SK-N-SH (cell line): ENCODE measurements around the gene TPSB2. TPM values are rescaled to one million over a fixed set of nuclear protein-coding genes. Genes with fewer than 3 reads are reported as not detected.

Experiments used
- CTCF ChIA-PET: fragments of 300-600, 350-600 bp; formaldehyde crosslinking; extraction: SDS; loops from one replicate; lab custom pipeline; 2021; lab: Yijun Ruan, JAX
- POLR2A ChIA-PET: fragments of 350-600 bp; sonication (Branson Sonifier 250); formaldehyde crosslinking; extraction: SDS; loops from one replicate; lab custom pipeline; 2020; ENCODE audit warnings: antibody characterized with exemption, inconsistent platforms; lab: Yijun Ruan, JAX
- DNase-seq: peaks from one replicate; pipeline ENCODE4 v3.0.0; 2012
- H2AFZ ChIP-seq: fragments of 200-600 bp; sonication (generic); 2 replicates; pipeline ENCODE4 v1.8.1; 2016; ENCODE audit warnings: antibody characterized with exemption, mild to moderate bottlenecking, low read depth
- H3F3A ChIP-seq: fragments of 200-600 bp; sonication (generic); replicated peaks from 2 replicates; pipeline ENCODE3; 2016; ENCODE audit warnings: antibody characterized with exemption, mild to moderate bottlenecking; ENCODE audit not compliant: insufficient read depth
- H3K27ac ChIP-seq, 2 experiments: fragments of 200-500 bp in 1 of 2; fragments of 200-600 bp in 1 of 2; sonication (Bioruptor generic) in 1 of 2; sonication (generic), shearing (Covaris generic) in 1 of 2; 2 replicates each; pipeline versions ENCODE4 v1.5.1 to v1.6.1; 2014 to 2016; ENCODE audit warnings: low read depth in 2 of 2, inconsistent platforms in 1 of 2, low read length in 1 of 2, mild to moderate bottlenecking in 1 of 2, mixed read lengths in 1 of 2
- H3K27me3 ChIP-seq: fragments of 200-600 bp; sonication (generic), shearing (Covaris generic); 2 replicates; pipeline ENCODE4 v1.6.1; 2016; ENCODE audit warnings: mixed run types; ENCODE audit not compliant: insufficient read depth
- H3K36me3 ChIP-seq, 2 experiments: fragments of 200-500 bp in 1 of 2; fragments of 200-600 bp in 1 of 2; sonication (Bioruptor generic) in 1 of 2; sonication (generic) in 1 of 2; replicated peaks in 1 of 2; 2 replicates each; pipeline versions ENCODE3 to v1.5.1; 2014 to 2016; ENCODE audit warnings: low read length in 1 of 2, mild to moderate bottlenecking in 1 of 2; ENCODE audit not compliant: insufficient read depth in 2 of 2, control insufficient read depth in 1 of 2
- H3K4me1 ChIP-seq, 2 experiments: fragments of 200-500 bp in 1 of 2; fragments of 200-600 bp in 1 of 2; sonication (Bioruptor generic) in 1 of 2; sonication (generic), shearing (Covaris generic) in 1 of 2; 2 replicates each; pipeline versions ENCODE4 v1.5.1 to v1.6.1; 2014 to 2016; ENCODE audit warnings: low read depth in 1 of 2, low read length in 1 of 2, mixed run types in 1 of 2; ENCODE audit not compliant: insufficient read depth in 2 of 2, control insufficient read depth in 1 of 2
- H3K4me2 ChIP-seq: fragments of 200-600 bp; sonication (generic), shearing (Covaris generic); 2 replicates; pipeline ENCODE4 v1.6.1; 2017; ENCODE audit warnings: mixed run types
- H3K4me3 ChIP-seq, 2 experiments: fragments of 200-500 bp in 1 of 2; fragments of 200-600 bp in 1 of 2; sonication (Bioruptor generic) in 1 of 2; sonication (generic), shearing (Covaris generic) in 1 of 2; 2 replicates each; pipeline versions ENCODE4 v1.5.1 to v1.8.1; 2014 to 2016; ENCODE audit warnings: low read depth in 2 of 2, inconsistent platforms in 1 of 2, low read length in 1 of 2, mild to moderate bottlenecking in 1 of 2, mixed read lengths in 1 of 2, moderate library complexity in 1 of 2
- H3K79me2 ChIP-seq: fragments of 200-600 bp; sonication (generic); 2 replicates; pipeline ENCODE4 v1.8.1; 2017; ENCODE audit warnings: mild to moderate bottlenecking; ENCODE audit not compliant: insufficient read depth
- H3K9ac ChIP-seq: fragments of 200-600 bp; sonication (generic); 2 replicates; pipeline ENCODE4 v1.6.1; 2017; ENCODE audit warnings: mixed run types
- H3K9me2 ChIP-seq: fragments of 200-600 bp; sonication (generic); 2 replicates; pipeline ENCODE4 v1.6.1; 2017; ENCODE audit warnings: mixed run types
- H3K9me3 ChIP-seq: fragments of 200-600 bp; sonication (generic); 2 replicates; pipeline ENCODE4 v1.6.1; 2017; ENCODE audit warnings: mixed run types, mild to moderate bottlenecking, moderate library complexity
- H4K20me1 ChIP-seq: fragments of 200-600 bp; sonication (generic); 2 replicates; pipeline ENCODE4 v1.6.1; 2017; ENCODE audit warnings: mild to moderate bottlenecking, mixed run types; ENCODE audit not compliant: insufficient read depth
- CHD2 ChIP-seq: fragments of 150-350 bp; IDR thresholded peaks from 2 replicates; pipeline ENCODE4 v1.6.1; 2018; ENCODE audit warnings: low read length; ENCODE audit not compliant: partially characterized antibody
- ELF1 ChIP-seq: IDR thresholded peaks from 2 replicates; pipeline ENCODE4 v1.4.0; 2012
- EP300 ChIP-seq, 2 experiments: IDR thresholded peaks; 2 replicates each; pipeline versions ENCODE4 v1.4.0 to v1.6.1; 2012; ENCODE audit warnings: borderline replicate concordance in 1 of 2, low read depth in 1 of 2, low read length in 1 of 2
- FOXJ3 ChIP-seq: sonication (generic); formaldehyde crosslinking; IDR thresholded peaks from 2 replicates; pipeline ENCODE4 v1.5.1; 2020; ENCODE audit warnings: mild to moderate bottlenecking, missing genetic modification reagents
- GABPA ChIP-seq: IDR thresholded peaks from 2 replicates; pipeline ENCODE4 v1.4.0; 2012; ENCODE audit warnings: low read depth, mild to moderate bottlenecking
- GATA2 ChIP-seq: sonication (generic); formaldehyde crosslinking; IDR thresholded peaks from 2 replicates; pipeline ENCODE4 v1.5.0; 2020; ENCODE audit warnings: mild to moderate bottlenecking, missing genetic modification reagents
- JUND ChIP-seq: IDR thresholded peaks from 2 replicates; pipeline ENCODE4 v1.4.0; 2012
- MEF2A ChIP-seq: IDR thresholded peaks from 2 replicates; pipeline ENCODE4 v1.4.0; 2012; ENCODE audit warnings: low read depth, borderline replicate concordance
- NFIC ChIP-seq: IDR thresholded peaks from 2 replicates; pipeline ENCODE4 v1.4.0; 2012; ENCODE audit warnings: borderline replicate concordance
- NRF1 ChIP-seq: IDR thresholded peaks from 2 replicates; pipeline ENCODE4 v1.6.1; 2012; ENCODE audit warnings: low read depth, mild to moderate bottlenecking, low read length
- PBX3 ChIP-seq: IDR thresholded peaks from 2 replicates; pipeline ENCODE4; 2012
- POLR2AphosphoS5 ChIP-seq: IDR thresholded peaks from 2 replicates; pipeline ENCODE4 v1.6.1; 2012; ENCODE audit warnings: low read depth, low read length
- RAD21 ChIP-seq: IDR thresholded peaks from 2 replicates; pipeline ENCODE4 v1.6.1; 2012; ENCODE audit warnings: mild to moderate bottlenecking, low read length
- RFX5 ChIP-seq: IDR thresholded peaks from 2 replicates; pipeline ENCODE4 v1.6.1; 2012; ENCODE audit warnings: mild to moderate bottlenecking, improper control_type of control experiment, low read length
- USF1 ChIP-seq: IDR thresholded peaks from 2 replicates; pipeline ENCODE4 v1.4.0; 2012; ENCODE audit warnings: low read depth, borderline replicate concordance
- YY1 ChIP-seq: IDR thresholded peaks from 2 replicates; pipeline ENCODE4 v1.4.0; 2012; ENCODE audit warnings: low read depth, mild to moderate bottlenecking
- WGBS: methylation state at CpG from one replicate; pipeline ENCODE4 v1.1.6; 2017; ENCODE audit warnings: low lambda C conversion rate; 5-methylcytosine and 5-hydroxymethylcytosine counted together
- polyA plus RNA-seq, 3 experiments: library from polyadenylated mRNA; depleted of rRNA; stranded (reverse); fragments of >200 nt; gene quantifications; 2 replicates each; pipeline ENCODE4 v1.2.3, GENCODE V29; 2012
- TF ChIP-seq, protein P1 (sequence below): IDR thresholded peaks from 2 replicates; pipeline ENCODE4 v1.4.0; 2012; ENCODE audit warnings: low read depth
- TF ChIP-seq, protein P2 (sequence below): IDR thresholded peaks from 2 replicates; pipeline ENCODE4 v1.4.0; 2012; ENCODE audit warnings: low read depth, borderline replicate concordance
- TF ChIP-seq, protein P3 (sequence below): fragments of 200-600 bp; sonication (generic); IDR thresholded peaks from 2 replicates; pipeline ENCODE4 v1.6.1; 2017; ENCODE audit warnings: antibody characterized with exemption, mild to moderate bottlenecking, moderate library complexity

TPSB2 gene
- polyA plus RNA-seq, 1 of the 3 experiments (the other 2 are of a cell fraction) = not detected

DNA sequence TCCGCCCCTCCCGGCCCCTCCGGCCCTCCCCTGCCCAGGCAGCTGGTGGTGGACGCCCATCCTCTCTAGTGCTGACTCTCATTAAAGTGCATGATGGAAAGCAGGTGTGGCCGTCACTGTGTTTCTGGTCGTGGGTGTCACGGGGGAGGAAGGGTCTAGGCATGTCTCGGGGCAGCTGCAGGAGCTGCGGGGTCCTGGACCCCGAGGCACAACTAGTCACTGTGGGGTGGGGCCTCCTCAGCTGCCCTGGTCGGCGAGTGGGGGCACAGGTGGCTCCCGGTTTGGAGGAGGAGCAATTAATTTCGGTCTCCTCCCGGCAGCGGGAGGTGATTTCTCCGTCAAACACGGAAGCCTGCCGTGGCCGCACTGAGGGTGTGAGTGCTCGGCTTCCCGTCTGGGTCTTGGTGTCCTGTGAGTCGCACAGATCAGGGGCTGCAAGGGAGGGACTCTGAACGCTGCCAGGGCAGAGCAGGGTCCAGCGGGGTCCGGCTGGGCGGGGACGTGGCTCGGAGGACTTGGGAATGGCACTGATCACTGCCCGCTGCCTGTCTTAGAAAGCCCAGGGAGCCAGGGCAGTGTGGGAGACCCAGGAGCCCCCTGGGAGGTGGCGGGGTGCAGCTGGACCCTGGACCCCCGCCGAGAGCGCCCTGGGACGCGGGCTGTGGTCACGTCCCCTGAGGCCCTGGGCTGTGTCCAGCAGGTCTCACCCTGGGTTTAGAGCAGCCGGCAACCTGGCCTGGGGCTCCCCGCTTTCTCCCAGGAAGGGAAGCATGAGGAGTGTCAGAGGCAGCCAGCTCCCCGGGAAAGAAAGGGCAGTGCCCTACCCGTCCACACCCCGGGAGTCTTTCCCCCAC, 29.1 kb upstream of the TPSB2 start:
- Histone ChIP-seq H3K36me3 (no peaks in the 10 kb centered on the region), H3K4me1 (peaks cover 0 to 2% of the 10 kb centered on the region in 2 experiments; a peak in 1 of 4 replicates), H4K20me1 (no peaks in the 10 kb centered on the region), H3K9ac (no peak overlapping the region), H2AFZ (no peak overlapping the region), H3K4me2 (no peak overlapping the region), H3K9me2 (no peaks in the 10 kb centered on the region), H3F3A (no peaks in the 10 kb centered on the region), H3K27me3 (peaks cover 57% of the 10 kb centered on the region), H3K9me3 (no peaks in the 10 kb centered on the region), H3K79me2 (no peaks in the 10 kb centered on the region), H3K27ac (no peak overlapping the region), H3K4me3 (no peak overlapping the region)
- DNase-seq = peak; percentile 44
- WGBS = 1% methylated on average over 12 of the region's 42 CpGs
- no peak for TF ChIP-seq YY1
- TF ChIP-seq GABPA = no peak
- TF ChIP-seq, protein P1, sequence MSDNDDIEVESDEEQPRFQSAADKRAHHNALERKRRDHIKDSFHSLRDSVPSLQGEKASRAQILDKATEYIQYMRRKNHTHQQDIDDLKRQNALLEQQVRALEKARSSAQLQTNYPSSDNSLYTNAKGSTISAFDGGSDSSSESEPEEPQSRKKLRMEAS = no peak
- TF ChIP-seq RFX5 = no peak
- no peak for TF ChIP-seq EP300 (IDR thresholded peaks at IDR 0.05; ENCODE audit: borderline replicate concordance in 1 of 2, low read depth in 1 of 2, low read length in 1 of 2)
- TF ChIP-seq POLR2AphosphoS5 = no peak
- no peak for TF ChIP-seq PBX3
- TF ChIP-seq MEF2A = no peak
- no peak for TF ChIP-seq RAD21
- no peak for TF ChIP-seq NRF1
- TF ChIP-seq GATA2 (CRISPR knock-in tag) = no peak
- TF ChIP-seq CHD2 = no peak
- no peak for TF ChIP-seq FOXJ3 (CRISPR knock-in tag)
- TF ChIP-seq, protein P2, sequence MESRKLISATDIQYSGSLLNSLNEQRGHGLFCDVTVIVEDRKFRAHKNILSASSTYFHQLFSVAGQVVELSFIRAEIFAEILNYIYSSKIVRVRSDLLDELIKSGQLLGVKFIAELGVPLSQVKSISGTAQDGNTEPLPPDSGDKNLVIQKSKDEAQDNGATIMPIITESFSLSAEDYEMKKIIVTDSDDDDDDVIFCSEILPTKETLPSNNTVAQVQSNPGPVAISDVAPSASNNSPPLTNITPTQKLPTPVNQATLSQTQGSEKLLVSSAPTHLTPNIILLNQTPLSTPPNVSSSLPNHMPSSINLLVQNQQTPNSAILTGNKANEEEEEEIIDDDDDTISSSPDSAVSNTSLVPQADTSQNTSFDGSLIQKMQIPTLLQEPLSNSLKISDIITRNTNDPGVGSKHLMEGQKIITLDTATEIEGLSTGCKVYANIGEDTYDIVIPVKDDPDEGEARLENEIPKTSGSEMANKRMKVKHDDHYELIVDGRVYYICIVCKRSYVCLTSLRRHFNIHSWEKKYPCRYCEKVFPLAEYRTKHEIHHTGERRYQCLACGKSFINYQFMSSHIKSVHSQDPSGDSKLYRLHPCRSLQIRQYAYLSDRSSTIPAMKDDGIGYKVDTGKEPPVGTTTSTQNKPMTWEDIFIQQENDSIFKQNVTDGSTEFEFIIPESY = no peak
- TF ChIP-seq, protein P3, sequence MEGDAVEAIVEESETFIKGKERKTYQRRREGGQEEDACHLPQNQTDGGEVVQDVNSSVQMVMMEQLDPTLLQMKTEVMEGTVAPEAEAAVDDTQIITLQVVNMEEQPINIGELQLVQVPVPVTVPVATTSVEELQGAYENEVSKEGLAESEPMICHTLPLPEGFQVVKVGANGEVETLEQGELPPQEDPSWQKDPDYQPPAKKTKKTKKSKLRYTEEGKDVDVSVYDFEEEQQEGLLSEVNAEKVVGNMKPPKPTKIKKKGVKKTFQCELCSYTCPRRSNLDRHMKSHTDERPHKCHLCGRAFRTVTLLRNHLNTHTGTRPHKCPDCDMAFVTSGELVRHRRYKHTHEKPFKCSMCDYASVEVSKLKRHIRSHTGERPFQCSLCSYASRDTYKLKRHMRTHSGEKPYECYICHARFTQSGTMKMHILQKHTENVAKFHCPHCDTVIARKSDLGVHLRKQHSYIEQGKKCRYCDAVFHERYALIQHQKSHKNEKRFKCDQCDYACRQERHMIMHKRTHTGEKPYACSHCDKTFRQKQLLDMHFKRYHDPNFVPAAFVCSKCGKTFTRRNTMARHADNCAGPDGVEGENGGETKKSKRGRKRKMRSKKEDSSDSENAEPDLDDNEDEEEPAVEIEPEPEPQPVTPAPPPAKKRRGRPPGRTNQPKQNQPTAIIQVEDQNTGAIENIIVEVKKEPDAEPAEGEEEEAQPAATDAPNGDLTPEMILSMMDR = no peak
- no peak for TF ChIP-seq NFIC
- no peak for TF ChIP-seq JUND
- no peak for TF ChIP-seq ELF1
- no peak for TF ChIP-seq USF1
- ChIA-PET POLR2A (no interaction called here), CTCF (interaction anchor here (1.1 kb wide), 1 partner anchor 21 kb away, joined by 3 read pairs; no protein-coding TSS in a partner anchor)
